CD4-positive, alpha-beta T cell treated with Interleukin-2 at 100 ng/mL for 4 hours (primary cell): ENCODE results near the gene SUSD1.

Experiments
- DNase-seq: peaks from one replicate; pipeline ENCODE4 v3.0.0-alpha.2; 2020; ENCODE audit warnings: low spot score

Gene SUSD1

DNA sequence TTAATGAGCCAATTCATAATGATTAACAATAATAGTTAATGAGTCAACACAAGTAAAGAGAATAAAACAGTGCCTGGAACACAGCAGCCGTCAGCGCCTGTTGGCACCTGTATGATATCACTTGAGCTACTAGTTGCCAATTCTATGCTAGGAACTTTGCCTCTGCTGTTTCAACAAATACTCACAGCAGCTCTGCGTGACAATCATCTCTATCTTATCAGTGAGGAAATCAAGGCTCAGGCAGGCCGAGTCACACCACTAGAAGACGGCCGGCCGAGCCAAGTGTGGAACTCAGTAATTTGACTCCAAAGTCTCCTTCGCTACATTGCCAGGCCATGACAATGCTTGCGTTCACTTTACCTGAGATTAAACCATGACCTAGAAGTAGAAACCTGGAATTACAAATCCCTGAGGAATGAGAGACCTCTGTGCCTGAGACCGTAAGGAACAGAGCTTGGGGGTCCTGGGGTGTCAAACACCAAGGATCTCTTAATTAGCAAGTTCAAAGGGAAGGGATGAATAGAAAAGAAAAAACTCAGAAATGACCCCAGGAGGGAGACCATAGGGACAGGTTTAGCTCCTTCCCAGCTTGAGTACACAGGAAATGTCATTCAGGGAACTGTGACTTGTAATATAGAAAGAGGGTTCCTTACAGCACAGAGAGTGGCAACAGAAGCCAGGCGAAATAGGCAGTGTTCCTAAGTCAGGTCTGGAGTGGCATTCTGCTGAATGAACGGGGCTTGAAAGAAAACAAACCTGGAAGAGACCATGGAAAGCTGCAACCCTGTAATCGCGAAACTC lies 109.1 kb downstream of the SUSD1 start:
- no peak for DNase-seq

DNA sequence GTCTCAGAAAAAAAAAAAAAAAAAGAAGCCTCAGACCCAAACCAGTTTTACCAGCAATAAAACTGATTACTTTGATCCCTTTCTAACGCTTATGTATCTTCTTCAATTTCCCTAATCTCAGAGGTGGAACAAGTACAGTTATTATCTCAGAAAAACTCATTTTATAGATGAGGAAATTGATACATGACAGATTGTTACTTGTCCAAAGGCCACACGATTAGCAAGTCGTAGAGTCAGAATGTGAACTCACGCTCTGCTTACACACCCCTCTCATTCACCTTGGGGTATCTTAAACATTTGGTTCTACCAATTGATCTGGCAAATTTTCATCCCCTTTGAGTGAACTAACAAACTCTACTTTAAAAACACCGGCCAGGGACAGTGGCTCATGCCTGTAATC lies 110.2 kb downstream of the SUSD1 start:
- no peak for DNase-seq

DNA sequence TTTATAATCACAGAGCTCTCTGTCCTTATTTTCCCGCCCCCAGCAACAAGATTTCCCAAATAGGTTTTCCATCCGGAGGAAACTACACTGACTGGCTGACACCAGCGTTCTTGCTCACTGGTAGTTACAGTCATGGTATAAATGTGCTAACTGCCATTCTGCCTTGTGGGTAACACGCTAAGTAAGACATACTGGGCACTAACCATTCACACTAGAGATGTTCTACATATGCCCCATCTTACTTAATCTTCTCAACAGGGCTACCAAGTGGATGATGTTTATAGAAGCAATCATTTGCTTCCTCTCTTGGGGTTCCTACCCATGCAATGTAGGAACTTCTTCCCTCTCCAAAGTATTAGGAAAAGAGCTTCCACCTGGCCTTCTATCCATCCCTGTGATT lies 111.5 kb downstream of the SUSD1 start:
- DNase-seq: no peak

DNA sequence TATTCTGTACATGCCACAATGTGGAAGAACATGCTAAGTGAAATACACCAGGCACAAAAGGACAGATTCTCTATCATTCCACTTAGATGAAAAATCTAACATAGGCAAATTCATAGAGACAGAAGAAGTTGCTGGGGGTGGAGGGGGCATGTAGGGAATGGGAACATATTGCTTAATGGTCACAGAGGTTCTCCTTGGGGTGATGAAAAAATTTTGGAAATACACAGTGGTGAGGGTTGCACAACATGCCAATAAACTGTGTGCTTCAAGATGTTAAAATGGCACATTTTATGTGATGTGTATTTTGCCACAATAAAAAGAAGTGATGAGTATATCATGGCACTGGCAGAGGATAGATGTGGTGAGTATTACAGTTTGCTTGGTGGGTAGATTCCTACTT lies 111.9 kb downstream of the SUSD1 start:
- DNase-seq: no peak

DNA sequence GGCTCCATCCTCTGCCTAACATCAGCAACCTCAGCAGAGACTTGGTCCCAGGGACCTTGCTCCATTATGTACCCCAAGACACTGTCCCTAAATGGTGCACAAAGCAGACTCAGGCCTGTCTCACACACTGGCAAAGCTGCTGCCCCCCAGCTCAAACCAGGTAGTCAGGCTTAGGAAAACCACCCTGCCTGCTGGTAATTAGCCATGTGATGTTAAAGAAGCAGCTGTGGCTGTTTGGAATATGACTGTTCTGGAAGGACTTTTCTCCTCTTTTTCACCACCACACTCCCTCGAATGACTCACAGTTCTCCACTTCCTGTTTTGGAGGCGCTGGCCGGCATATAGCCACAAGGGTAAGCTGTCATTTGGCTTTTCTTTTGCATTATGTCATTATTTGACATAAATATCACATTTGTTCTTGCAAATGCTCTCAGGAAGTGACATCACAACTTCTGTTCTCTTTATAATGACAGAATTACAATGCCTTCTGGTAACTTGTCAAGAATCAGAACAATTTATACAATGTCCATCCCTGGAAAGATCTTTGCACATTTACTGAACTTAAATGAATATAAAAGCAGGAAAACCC lies 113.9 kb downstream of the SUSD1 start:
- peak; percentile 42 for DNase-seq

DNA sequence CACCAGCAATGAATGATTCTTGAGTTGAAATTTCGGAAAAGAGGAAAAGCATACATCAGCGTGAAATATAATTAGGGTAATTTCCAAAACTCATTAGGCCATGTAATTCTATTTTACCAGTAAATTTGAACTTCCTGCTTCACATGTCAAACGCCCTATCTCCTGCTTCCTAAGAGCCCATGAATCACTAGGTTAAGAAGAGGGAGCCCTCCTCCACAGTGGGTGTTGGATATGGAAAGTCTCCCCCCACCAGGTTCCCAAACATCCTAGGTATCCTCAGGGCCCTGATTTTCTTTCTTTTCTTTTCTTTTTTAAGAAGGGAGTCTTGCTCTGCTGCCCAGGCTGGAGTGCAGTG lies 115.2 kb downstream of the SUSD1 start:
- no peak for DNase-seq

DNA sequence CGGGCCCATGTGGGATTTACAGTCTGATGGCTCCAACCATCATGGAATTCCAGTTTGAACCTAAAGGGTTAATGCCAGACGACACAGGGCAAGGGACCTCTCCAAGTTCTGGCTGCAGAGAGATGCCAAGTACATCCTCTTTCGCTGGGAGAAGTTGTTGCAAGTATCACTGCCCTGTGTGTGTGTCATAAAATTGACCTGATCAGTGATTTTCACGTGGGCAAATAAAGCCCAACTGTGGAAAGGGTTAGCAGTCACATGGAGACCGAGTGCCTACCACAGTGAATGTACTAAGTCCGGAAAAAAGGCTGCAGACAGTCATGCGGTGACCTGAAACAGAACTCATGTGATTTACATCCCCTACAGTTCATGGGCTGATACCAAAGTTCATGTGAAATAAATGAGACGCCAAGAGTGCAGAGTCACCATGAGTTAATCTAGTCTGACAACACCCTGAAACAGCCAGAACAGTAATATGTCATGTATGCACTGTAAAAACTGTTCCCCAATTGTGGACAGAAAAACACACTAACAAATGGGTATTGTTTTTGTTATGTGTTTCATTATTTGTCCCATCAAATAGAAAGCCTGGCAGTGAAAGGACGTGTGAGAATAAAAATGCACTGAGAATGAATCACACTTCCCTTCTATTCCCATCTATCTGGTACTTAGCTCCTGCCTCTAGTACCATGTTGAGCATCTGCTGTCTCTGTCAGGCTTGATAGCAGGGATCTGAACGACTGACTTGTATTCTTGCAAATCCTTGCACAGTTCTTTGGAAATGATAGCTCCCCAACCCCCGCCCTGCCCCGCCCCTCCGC lies 115.7 kb downstream of the SUSD1 start:
- DNase-seq: no peak

DNA sequence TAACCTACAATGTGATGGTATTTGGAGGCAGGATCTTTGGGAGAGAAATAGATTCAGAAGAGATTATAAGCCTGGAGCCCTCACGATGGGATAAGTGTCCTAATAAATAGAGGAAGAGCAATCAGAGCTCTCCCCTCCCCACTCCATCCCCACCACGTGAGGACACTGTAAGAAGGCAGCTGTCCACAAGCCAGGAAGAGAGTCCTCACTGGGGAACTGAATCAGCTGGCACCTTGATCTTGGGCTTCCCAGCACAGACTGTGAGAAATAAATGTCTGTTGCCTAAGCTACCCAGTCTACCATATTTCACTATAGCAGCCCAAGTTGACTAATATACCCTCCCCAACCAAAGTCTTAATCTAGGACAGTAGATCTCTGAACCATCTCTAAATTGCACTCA lies 118.1 kb downstream of the SUSD1 start:
- DNase-seq: no peak

DNA sequence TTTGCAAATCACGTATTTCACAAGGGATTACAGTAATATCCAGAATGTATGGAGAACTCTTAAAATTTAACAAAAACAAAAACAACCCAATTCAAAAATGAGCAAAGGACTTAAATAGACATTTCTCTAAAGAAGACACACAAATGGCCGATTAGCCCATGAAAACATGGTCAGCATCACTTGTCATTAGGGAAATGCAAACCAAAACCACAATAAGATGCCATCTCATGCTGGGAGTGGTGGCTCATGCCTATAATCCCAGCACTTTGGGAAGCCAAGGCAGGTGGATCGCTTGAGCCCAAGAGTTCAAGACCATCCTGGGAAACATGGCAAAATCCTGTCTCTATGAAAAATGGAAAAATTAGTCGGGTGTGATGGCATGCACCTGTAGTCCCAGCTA lies 120.2 kb downstream of the SUSD1 start:
- DNase-seq: no peak

DNA sequence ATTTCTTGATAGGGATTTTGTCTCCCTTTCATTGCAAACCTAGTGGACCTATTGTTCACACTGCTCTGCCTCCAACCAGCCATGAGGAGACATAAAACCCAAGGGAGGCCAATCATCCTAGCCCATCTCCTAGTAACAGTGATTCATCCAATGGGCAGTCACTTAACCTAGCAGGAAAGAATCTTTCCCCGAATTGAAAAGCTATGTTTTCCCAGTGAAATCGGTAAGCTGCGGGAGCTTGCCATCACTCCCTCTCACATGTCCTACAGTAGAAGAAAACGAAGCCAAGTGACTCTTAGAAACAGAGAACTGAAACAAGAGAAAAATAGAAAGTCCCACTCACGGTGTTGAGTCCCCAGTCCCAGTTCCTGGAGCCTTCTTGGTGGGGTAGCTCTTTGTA lies 123.3 kb downstream of the SUSD1 start:
- DNase-seq: no peak

DNA sequence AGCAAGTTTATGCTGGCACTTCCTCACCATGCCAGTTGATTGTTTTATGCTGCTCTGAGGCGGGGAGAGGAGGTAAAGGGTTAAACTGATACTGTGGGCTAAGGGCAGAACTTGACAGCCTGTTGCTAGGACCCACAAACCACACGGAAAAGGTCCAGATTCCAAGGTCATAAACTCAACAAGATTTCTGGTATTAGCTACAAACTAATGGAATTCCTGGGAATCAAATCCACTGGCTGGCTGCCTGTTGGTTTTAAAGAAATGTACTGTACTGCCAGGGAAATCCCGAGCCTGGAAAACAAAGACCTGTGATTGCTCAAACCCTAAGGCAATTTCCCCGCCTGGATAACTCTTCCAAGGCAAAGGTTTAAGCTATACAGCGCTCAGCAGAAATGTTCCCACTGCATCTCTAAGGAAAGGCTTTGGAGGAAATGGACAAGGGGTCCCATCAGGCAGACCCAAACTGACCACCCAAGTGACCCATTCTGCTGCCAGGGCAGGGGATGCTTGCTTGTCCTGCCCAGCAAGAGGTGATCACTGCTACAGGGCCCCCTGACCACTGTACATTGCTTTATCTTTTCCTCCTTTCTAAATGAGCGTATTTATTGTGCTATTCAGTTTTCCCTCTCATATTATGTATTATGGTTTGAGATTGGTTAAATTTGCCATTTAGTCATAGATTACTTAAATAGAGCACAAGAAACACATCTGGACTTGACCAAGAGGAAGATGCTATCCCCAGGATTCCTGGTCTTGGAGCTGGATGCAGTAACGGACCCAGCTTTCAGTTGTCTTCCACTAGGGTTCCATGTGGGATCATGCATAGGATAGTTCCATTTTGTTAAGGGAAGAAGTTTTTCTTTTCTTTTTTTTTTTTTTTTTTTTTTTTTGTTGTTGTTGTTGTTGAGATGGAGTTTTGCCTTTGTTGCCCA lies 124.3 kb downstream of the SUSD1 start:
- no peak for DNase-seq

DNA sequence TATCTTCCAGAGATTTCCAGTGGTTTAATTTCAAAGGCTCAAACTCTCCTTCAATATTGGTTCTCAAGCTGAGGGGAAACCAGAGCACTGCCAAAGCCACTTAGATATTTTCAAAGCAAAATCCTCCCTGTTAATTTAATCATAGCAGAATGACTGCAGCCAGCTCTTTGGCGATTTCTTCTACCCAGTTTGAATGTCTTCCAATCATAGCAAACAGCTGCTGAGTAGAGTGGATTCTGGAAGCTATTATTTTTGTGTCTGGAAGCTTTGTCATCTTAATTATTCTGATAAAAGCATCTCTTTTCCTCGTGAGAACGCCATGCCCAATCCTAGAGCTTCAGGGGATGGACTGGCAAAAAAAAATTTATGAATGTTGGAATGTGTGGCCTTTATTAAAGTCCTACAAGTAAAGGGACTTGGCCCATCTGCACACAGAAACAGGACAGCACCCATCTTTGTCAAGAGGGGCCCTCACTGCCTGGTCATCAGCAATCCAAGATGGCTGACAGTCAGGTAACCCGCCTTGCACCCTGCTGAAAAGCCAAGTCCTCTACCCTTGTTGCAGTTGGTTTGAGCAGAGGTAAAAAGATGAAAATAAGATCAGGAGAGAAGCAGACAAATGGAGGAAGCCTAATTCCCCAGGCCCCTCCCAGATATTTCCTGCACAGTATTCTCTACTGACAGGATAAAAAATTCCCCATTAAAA lies 125.1 kb downstream of the SUSD1 start:
- DNase-seq: no peak

DNA sequence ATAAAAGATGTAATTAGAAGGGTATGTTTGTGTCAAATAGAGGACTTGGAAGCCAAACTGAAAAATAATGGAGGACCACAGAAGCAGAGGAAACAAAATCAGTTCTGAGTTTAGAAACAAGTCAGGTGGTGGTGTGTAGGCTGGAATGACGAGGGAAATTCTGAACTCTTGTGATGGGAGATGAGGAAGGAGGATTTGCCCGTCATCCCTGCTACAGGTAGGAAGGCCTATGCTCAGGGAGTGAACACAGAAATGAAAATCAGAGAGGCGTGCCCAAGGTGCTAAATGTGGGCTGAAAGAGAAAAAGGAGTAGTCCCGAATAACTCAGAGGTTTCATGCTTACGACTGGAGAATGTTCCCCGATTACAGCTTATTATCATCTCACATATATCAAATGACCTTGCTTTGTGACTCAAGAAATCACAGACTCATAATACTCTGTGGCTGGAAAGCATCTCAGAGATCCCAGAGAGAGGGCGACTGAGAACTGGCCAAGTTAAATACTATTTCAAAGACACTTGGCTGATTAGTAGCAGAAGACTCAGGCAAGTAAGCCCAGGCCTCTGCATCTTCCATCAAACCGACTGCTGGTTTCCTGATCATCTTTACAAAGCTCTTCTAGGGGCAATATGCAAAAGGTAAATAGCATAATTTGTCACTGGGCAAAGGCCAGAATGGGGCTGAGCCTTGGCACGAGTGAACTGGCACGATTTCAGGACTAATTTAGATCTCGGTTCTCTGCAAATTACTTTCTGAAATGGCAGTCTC lies 126.0 kb downstream of the SUSD1 start:
- DNase-seq: no peak

DNA sequence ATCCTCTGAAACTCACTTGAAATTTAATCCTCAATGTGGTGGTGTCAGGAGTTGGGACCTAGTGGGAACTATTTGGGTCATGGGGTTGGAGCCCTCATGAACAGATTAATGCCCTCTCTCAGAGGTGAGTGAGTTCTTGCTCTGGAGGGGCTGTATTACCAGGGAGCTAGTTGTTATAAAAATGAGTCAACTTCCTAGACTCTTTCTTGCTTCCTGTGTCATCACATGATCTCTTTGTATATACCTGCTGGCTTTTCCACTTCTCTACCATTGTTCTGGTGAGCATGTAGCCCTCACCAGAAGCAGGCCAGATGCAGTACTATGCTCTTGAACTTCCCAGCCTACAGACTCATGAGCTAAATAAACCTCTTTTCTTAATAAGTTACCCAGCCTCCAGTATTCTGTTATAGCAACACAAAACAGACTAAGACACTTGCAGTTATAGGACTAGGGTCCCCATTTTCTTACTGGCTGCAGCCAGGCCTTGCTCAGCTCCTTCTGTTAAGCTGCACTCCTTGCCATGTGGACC lies 127.5 kb downstream of the SUSD1 start:
- no peak for DNase-seq

DNA sequence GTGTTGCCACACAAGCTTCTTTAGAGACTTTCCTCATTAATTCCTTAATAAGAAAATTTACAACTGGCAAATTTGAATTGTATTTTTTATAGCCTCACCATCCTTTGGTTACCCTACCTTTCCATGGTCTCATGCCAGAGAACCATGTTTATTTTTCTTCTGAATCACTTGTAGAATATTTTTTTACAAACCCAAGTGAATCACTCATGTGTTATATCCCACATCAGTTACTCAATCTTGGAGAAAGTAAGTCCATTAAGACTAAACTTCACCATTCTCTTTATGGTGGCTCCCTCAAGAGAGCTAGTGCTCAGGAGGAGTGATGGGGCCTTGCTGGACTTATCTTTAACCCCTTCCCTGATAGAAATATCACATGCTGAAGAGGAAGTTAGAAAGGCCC lies 128.9 kb downstream of the SUSD1 start:
- no peak for DNase-seq

DNA sequence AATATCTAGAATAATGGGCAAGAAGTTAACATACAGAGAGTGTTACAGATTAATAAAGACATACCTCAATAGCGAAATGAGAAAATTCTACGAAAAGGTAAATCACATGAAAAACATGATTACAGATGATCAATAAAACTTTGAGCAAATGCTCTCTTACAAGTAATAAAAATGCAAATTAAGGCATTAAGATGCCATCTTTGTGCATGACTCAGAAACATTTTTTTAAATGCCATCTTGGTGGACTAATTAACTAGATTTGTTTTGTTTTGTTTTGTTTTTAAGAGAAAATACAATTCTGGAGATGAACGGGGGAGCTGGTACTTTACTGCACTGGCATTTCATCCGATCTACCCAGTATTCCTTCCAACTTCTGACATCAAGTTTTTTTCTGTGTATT lies 130.2 kb downstream of the SUSD1 start:
- DNase-seq: no peak

DNA sequence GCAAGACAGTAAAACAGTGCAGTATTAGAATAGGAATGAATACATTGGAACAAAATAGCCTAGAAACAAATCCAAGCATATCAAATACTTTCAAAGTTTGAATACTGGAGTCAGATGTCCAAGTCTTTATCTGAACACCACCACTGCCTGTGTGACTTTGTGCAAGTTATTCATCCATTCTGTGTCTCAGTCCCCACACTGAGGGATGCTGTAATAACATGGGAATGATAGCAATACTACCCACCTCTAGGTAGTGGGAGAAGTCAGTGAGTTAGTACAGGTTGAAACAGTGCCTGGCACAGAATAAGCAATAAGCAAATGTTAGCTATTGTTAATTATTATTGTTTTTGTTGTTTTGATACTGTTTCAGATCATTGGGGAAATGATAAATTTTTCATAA lies 130.9 kb downstream of the SUSD1 start:
- DNase-seq: no peak

DNA sequence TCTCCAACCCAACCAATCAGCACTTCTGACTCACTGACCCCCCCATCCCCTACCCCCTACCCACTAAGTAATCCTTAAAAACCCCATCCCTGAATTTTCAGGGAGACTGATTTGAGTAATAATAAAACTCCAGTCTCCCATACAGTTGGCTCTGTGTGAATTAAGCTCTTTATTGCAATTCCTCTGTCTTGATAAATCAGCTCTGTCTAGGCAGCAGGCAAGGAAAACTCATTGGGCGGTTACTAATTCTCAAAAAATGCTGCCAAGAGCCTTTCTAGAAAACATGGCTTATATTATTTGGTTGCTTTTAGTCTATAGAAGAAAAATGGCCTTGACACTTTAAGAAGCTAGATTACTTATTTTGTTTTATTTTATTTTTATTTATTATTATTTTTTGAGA lies 131.7 kb downstream of the SUSD1 start:
- DNase-seq: no peak

DNA sequence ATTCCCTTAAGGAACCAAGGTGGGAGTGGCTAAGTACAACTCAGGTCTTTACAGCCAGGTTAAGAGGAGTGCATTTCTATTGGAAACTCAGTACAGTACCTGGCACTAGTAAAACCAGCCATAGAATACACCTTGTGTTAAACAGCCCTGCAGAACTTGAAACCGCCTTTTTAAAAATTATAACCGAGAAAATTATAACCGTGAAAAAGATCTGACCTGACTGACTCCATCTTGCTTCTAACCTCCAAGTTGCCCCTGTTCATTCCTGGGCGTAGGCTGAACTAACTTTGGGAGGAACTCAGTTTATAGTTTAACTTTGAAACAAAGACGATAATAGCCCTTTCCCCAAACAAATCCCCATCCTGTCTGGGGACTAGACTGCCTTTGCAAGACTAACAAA lies 132.3 kb downstream of the SUSD1 start:
- no peak for DNase-seq

DNA sequence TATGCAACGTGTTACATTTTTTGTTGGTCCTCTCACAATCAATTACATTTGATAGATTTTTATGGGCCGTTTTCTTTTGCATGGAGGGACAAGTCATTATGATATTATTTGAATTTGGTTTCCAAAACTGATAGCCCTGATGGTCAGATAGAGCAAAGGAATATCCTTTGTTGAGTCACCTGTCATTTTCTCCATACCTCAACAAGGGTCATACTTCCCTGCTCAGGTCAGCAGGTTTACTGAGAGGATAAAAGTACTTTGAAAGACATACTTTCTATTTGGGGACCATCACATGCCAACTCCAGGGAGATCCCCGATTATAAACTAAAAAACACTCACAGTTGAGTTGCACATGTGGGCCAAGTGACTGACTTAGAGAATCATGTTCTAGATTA lies 132.9 kb downstream of the SUSD1 start:
- no peak for DNase-seq
